ENCODE data around the gene GPI. TPM values are rescaled to one million over a fixed set of nuclear protein-coding genes. Genes with fewer than 3 reads are reported as not detected.
"Not testable (repeated sequence)": the region's sequence is repeated elsewhere in the genome, so short reads cannot be mapped to it uniquely, and the experiment has no call there.

Gene GPI
- polyA plus RNA-seq, 12 donors, result 114 to 177 (median 146) TPM; not detected in 1

- no peak for DNase-seq
These were observed 34.9 kb downstream of the GPI start for GRCh38 chr19:34399886-34400285.

- not testable (repeated sequence) for DNase-seq
These were observed 35.8 kb downstream of the GPI start for GRCh38 chr19:34400844-34401243.

GRCh38 chr19:34402074-34402600, 37.1 kb downstream of the GPI start:
- DNase-seq, result no peak

DNA sequence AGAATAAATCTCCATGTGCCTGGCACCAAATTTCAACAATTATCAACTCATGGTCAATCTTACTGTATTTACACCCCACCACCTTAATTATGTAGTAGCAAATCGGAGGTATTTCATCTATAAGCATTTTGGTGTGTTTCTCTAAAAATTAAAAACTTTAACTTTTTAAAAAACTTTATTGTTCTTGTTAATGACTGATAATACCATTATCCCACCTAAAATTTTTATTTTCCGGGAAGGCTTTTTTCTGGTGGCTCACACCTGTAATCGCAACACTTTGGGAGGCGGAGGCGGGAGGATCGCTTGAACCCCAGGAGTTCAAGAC, 38.8 kb downstream of the GPI start:
- no peak for DNase-seq

DNA sequence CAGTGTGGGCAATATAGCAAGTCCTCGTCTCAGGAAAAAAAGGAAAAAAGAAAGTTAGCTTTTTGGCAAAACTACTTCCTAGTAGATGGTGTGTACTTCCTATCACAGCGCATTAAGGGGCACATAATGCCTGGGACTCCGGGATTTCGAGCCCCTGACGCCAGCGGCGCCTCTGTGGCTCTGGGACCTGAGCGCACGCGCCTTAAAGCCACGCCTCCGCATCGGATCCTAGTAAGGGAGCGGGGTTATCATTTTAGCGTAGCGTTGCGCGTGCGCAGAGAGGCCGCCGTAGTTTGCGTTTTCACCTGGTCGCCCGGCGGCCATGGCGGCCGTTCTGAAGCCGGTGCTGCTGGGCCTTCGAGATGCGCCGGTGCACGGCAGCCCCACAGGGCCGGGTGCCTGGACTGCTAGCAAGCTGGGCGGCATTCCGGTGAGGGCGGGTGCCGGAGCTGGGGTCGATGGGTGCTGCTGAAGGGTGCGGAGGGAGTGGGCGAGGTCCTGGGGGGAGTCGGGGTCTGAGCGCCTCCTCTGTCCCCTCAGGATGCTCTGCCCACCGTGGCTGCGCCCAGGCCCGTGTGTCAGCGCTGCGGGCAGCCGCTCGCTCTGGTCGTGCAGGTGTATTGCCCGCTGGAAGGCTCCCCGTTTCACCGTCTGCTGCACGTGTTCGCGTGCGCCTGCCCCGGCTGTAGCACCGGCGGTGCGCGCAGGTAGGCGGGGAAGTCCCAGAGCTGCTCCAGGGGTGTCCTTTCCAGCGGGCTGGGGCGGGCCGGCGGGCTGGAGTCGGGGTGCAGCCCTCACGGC, 39.3 kb downstream of the GPI start, which contains the start of gene PDCD2L:
Gene PDCD2L (plus strand): TSS at position 291 of the 801 bp plus-strand sequence. CDS start 32 bp downstream, at position 323.
- DNase-seq, result peak; percentile 88

GRCh38 chr19:34405892-34406660, 41.1 kb downstream of the GPI start:
- no peak for DNase-seq

DNA sequence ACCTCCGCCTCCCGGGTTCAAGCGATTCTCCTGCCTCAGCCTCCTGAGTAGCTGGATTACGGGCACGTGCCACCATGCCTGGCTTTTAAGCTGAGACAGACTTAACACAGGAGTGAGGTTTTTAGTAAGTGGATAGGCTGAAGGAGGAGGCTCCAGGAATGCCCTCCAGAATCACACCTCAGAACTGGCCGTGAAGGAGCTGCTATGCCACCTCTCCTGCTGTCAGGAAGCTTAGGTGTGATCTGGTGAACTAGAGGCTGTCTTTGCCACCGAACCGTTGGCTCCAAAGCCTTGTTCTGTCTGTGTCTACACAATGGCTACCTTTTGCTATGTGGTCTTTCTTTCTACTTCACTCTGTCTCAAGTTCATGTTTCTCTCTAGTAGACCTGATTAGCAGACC, 43.4 kb downstream of the GPI start:
- DNase-seq, result no peak

GRCh38 chr19:34409189-34410164, 44.5 kb downstream of the GPI start:
- no peak for DNase-seq

GRCh38 chr19:34411216-34411615, 46.2 kb downstream of the GPI start:
- DNase-seq, result no peak

- no peak for DNase-seq
These were observed 51.1 kb downstream of the GPI start for GRCh38 chr19:34416021-34416545.

DNA sequence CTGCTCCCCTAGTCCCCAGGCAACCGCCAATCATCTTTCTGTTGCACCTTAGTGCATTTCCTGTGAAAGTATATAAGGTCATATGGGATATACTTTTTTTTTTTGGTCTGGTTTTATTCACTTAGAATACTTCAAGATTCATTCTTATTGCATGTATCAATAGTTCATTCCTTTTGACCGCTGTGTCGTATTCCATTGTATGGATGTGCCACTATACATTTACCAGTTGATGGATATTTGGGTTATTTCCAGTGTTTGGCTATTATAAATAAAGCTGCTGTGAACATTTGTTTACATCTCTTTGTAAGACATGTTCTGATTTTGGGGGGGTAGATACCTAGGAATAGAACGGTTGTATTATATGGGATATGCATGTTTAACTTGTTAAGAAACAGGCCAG, 53.3 kb downstream of the GPI start:
- DNase-seq, result no peak

DNA sequence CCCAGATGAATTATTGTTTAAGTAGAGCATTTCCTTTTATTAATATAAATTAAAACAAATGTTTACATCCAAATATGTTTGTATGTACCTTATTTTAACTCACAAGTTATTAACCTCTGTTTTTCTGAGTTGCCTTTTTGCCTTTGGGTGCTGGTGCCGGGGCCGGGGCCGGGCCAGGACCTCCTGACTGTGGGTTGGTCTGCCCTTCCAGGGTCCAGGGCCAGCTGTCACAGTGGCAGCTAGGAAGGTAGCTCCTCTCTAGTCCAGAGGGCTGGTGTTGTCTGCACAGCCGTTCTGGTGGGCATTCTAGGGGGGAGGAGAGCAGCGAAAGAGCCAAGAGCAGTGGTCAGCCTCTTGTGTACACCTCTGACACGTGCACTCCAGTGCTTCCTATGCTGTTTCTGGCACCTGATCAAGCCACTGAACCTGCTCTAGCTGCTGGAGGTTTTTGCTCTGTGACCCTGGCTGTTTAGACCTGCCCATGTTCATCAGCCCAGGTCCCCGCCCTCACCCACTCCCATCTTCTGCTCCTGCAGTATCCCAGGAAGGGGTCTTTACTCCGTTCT, 61.2 kb downstream of the GPI start:
- DNase-seq, result no peak

- peak; percentile 40 for DNase-seq
These were observed 63.7 kb downstream of the GPI start for GRCh38 chr19:34428549-34429285.

GRCh38 chr19:34429553-34429952, 64.6 kb downstream of the GPI start:
- DNase-seq, result no peak

GRCh38 chr19:34430738-34431625, 66.0 kb downstream of the GPI start:
- DNase-seq, result peak; percentile 12

GRCh38 chr19:34431681-34432402, 66.8 kb downstream of the GPI start:
- no peak for DNase-seq

- DNase-seq, result no peak
These were observed 67.8 kb downstream of the GPI start for GRCh38 chr19:34432797-34433196.

DNA sequence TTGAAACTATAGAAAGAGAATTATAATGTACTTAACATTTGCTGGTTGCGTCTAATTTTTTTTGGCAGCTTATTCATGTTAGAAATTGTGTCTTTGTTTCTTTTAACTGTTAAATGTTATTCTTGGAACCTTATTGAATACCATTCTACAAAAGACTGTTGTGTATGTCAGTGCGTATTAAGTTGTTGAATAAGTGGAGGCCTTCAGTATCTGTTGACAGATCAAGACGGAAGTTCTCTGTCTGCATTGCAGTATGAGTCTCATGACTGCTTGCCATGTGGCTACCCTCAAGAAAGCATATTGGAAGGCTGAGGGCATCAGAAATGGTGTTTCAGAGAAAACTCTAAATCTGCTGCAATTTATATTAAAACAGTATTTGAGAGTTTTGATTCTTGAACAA, 71.7 kb downstream of the GPI start:
- no peak for DNase-seq

DNA sequence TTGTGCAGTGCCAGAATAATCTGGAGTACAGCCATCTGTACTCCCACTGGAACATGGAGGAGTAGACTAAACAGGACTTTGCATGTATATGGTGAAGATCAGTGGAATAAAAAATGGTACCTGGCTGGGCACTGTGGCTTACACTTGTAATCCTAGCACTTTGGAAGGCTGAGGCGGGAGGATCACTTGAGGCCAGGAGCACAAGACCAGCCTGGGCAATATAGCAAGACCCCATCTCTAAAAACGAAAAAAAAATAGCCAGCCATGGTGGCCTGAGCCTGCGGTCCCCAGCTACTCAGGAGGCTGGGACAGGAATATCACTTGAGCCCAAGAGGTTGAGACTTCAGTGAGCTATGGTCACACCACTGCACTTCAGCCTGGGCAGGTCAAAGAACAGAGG, 83.2 kb downstream of the GPI start:
- DNase-seq, result no peak

Data from muscle of arm (tissue), 12 donors.